Left hindlimb (tissue), 1 donor: ENCODE results near the gene OSBPL1A.

ENCODE experiments used
- DNase-seq: peaks from one replicate; pipeline ENCODE4 v3.0.0-alpha.2; 2018

The OSBPL1A gene

DNA sequence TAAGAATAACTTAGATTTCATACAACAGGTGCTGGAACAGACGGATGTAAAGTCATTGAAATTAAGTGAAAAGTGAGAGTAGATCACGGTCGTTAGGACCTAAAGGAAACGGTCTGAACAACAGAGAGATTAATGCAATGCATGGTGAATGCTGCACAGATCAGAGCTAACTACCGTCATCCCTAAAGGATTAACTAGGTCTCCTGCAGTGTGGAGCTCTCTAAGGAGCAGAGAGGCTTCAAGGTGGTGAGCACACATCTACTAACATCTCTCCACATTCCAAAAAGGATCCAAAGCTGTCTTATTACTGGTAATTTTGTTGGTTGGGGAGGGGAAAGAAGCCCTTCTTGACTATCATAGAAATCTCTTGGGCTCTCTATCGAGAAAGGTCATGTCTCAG is 183.5 kb downstream of the OSBPL1A start:
- no peak for DNase-seq

DNA sequence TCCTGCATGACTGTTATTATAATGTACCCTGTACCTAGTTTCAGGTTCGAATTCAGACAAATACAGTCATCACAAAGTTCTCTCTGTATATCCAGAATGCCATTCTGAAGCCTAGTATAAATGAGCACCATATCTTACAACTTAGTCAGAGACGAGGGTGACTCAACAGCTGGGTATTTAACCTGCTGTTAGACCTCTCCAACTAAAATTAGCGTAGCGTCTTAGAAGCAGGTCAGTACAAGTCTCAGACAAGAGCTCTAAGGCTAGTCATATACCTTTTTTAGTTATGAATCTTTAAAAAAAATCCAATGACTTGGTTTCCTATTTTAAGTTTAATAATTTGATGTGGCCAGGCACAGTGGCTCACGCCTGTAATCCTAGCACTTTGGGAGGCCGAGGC is 184.7 kb downstream of the OSBPL1A start:
- DNase-seq, result no peak

DNA sequence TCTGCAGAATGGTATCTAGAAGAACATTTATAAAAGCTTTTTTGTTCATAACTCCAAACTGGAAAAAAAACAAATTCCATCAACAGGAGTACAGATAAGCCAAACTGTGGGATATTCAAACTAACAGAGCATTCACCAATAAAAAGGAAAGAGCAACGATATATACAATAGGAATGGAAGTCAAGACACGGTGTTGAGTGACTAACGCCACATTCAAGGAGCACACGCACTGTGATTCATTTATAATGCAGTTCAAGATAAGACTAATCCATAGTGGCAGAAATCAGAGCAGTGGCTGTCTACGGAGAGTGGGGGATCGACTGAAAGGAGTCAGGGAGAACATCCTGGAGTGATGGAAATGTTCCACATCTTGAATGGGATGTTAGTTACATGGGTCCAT is 188.1 kb downstream of the OSBPL1A start:
- DNase-seq, result no peak

DNA sequence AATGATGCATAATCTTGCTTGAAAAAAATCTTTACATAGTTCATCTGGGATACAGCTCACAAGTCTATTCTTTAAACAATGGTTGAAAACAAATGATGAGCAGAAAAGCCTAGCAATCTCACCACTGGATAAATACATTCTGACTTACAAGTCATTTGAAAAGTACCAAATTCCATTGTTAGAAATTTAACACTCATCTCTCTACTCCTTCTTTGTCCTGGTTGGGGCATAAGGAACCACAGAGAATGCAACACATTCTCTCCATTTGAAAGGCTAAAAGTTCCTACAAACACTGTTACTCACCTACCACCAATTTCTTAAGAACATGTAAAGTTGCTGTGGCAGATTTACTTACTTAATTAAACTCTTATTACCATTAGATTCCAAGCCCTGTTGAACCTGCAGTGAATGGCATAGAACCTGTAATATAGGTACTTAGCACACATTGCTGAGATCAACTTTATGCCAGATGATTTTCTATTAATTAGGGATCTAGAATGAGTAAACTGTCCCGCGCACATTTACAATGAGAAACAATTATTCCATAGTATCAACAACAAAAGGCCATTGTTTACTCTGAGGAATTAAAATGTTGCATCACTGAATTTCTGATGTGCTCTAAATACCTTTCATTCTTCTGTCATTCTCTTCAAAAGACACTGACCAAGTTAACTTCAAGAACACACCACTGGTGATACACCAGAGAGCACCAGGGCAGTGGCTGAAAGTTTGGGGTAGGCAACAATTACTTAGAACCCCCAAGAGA is 189.2 kb downstream of the OSBPL1A start:
- DNase-seq, result no peak

DNA sequence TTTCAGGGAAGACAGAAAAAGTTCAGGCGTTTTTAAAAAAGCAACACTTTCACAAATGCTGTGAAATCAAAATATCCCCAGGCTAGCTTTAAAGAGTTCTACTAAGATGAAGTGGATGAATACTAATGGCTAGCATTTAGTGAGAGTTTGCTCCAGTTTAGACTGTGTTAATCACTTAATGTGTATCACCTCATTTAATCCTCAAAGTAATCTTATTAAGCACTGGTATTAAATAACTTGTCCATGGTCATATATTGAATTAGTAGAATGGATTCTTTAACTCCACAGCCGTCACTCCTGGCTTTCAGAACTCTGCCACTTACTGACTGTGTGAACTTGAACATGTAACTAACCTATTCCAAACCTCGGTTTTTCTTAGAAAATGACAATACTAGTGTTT is 192.7 kb downstream of the OSBPL1A start:
- no peak for DNase-seq

DNA sequence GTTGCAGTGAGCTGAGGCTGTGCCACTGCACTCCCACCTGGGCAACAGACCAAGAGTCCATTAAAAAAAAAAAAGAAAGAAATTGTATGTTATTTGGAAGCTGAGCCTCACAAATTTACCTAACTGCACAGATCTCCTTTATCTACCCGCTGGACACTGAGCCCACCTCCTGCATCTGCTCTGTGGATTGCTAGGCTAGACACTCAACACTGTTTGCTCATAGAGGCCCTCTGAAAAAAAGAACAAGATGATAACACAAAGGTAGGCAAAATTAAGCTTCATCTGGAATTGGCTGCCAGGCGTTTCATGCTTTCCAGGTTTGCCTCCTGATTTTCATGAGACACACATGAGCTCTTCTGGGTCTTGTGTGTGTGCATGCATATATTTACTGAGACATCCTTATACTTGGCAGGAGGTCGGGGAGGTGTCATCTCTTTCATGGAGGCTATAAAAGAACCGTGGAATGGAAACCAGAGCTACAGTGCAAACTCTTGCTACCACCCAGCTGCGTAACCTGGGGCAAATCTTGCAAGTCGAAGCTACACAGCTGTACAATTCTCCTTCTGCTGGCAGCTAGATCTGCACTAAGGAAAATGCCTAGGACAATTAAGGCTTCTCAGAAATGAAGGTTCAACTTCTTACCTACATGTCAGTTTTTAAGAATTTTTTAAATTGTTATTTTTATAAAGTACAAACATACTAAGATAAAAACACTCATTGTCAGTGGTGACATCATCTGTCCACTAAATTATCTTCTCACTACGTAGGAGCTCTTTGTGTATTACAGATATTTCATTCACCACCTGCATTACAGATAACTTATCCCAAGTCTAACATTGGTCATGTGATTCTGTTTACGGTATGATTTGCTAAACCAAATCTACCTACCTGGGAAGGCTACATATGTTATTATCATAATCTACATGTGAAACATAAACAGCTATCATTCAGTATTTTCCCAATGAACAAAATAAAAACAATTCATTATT is 195.6 kb downstream of the OSBPL1A start:
- DNase-seq, result no peak

DNA sequence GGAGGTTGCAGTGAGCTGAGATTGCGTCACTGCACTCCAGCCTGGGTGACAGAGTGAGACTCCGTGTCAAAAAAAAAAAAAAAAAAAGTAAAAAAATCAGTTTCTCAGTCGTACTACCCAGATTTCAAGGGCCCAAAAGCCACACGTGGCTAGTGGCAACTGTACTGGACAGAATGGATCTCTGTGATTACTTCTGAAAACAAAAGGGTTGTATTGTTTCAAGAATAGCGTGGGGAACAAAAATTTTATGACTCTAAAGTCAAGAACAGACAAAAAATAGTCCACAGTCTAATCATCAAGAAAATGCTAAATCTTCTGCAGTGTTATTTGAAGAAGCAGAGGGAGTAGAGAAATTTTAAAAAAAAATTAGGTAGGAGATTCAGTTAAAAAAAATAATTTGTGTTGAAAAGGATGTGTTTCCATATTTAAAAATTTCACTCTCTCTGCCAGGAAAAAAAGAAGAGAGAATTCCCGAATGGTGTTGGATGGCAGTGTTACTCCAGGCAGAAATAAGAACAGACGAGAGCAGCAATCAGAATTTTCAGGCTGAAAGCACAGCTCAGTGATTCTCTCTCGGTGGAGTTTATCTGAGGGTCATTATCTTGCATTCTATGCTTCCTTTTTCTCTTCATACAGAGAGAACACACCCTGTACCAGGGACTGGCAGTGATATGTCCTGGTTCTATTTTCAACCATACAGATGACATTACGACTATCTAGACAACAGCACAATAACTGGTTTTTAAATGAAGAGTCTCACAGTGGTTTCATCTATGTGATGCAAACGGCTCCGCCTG is 196.9 kb downstream of the OSBPL1A start:
- DNase-seq, result no peak

DNA sequence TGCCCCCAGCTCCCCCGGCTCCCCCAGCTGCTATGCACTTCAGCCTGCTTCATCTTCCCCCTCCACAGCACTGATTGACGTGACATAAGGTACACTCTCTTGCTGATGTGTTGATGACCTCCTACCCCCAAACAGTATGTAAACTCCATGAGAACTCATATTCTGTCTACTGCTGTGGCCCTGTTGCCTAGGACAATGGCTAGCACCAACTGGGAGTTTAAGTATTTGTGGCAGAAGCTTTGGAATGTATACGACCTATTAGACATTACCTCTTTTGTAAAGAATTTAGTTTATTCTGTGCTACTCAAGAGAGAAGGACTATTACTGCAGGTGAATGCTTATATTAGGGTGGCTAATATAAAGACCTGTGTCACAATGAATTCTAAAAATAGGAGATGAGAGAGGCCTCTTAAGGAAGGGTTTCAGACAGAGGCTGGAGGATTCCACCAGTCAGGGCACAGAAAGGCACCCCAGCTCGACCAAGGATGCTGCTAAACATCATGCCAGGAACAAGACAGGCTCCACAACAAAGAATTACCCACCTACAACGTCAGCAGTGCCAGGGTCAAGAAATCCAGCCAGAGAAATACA is 198.2 kb downstream of the OSBPL1A start:
- no peak for DNase-seq

DNA sequence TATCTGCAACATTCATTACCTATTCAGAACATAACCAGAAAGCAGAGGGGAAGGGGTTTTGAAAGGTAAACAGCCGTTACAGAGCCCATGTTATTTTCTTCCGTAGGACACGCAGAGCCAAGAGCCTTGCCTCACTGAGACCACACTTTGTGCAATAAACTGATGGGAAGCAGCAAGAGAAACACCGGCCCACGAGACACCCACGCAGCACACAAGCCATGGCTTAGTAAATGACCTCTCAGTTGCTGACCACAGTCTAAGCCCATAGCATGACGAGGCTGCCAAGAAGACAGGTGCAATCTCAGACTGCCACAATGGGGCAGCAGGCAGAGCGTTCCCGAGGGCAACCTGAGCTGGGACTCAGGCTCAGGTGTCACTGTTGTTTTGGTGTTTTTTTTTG is 199.2 kb downstream of the OSBPL1A start:
- DNase-seq, result no peak

DNA sequence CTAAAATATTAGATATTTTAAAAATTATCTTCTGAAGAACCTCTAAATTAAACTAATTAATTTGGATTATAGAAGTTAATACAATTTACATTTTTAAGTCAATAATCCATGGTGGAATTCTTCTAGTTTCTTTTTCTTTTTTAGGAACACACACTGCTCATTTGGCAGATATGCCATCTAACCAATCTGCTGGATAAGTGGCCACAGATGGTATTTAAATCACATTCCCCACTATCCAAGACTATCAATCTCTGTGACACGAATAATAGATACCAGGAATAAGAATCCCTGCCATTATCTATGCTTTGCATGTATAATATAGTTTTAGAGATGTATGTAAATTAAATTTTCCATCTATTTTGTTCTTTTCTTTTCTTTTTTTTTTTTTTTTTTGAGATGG is 200.2 kb downstream of the OSBPL1A start:
- DNase-seq, result no peak

DNA sequence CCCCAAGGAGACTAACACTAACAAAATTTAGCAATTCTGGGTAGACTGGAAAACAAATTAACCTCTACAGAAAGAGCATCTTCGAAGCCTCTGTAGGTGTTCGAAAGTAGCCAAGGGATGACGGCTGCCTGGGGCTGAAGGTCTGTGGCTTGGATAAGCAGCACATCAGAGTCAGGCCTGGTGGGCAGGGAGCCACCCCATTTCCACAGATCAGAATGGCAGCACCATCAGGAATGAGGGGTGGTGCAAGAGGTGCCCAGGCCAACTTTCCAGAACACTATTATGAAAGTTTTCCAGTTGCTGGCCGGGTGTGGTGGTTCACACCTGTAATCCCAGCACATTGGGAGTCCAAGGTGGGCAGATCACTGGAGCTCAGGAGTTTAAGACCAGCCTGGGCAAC is 200.9 kb downstream of the OSBPL1A start:
- DNase-seq, result no peak

DNA sequence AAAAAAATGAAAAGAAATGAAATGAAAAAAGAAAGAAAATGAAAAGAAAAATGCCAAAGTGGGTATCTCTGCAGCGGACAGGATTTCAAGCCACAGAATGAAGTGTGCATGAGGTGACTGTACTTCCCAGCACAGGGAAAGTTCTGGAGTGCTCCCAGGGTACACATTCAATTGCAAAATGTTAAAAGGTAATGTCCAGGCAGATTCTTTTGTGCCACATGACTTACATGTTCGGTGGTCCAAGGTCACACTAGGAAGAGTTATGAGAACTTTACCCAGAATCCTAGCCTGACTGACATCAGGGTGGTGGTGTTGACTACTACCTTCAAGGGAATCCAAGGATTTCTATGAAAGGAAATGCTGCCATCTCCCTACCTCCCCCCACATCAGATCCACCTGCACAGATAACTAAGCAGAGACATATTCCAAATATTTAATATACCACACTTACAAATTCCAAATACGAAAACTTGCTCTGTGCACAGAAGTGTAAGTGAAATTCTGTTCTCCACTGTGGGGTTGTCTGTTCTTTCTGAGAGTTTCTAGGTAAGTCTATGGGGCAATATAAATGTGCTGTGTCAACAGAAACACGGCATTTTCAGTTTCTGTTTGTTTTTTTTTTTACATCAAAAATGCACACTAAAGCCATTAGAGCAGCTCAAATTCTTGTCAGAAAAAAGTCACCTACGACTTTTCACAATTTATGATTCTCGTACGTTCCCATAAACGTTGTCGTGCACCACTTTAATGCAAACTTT is 202.1 kb downstream of the OSBPL1A start:
- no peak for DNase-seq

DNA sequence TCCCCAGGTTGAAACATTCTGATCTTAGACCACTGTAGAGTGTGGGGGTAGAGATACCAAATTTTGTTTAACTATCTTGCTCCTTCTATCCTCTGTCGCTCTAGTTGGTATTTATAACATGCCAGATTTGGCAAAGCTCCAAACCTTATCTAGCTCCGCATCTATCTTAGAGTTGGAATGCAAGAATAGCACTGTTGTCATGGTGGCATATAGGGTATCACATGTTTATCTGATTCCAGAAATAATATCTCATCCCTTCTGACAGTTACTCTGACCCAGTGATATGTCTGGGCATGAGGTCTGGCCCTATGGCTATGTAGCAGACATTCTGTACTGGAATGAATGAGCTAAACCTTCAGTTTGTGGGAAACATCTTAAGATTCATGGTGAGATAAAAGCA is 207.0 kb downstream of the OSBPL1A start:
- no peak for DNase-seq

DNA sequence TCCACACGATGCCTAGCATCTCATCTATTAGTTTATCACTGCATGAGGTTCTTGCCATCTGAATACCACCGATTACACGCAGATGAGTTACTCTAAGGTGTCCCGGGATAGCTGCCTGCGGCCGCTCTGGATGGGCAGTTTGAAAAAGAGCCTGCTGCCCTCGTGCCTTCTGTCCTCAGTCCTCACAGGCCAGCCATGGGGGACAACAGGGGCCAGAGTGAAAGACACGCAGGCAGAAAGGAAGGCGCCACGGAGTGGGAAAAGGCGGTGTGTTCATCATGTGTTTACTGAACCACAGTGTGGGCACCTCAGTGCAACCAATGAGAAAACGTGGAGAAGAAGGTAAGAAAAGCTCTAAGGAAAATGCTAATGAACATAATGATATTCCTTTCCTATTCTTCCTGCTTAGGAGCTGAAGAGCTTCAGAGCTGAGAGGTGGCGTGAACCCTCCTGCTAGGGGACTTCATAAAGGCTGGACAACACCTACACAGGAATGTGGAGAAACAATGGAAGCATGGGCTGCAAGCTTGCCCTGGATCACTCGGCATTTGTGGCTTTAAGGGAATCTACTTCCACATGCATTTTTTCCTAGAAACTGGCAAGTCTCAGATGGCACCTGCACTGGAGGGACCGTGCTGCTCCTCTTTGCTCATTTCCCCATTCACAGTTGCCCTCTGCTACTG is 207.8 kb downstream of the OSBPL1A start:
- DNase-seq, result no peak

DNA sequence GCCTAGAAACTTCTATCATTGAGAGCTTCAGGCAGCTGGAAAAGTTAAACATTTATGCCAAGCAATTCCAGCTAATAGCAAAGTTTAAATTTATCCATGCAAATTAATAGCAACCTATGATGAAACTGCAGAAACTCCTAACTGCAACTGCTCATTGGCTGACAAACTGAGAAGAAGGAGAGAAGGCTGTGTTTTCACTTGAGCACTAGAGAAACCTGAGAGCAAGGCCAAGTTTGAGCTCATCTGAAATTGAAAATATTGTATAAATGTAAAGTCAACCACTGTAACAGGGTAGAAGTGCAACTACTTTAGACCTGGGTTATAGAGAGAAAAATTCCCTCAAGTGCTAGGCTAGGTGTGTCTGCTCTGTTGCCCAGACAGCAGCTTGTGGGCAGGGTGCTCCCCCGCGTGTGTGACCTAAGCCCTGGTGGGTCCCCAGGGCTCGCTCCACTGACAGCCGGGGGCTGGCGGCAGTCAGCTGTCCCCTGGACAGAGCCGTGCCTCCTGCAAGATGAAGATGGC is 208.6 kb downstream of the OSBPL1A start:
- DNase-seq, result no peak

DNA sequence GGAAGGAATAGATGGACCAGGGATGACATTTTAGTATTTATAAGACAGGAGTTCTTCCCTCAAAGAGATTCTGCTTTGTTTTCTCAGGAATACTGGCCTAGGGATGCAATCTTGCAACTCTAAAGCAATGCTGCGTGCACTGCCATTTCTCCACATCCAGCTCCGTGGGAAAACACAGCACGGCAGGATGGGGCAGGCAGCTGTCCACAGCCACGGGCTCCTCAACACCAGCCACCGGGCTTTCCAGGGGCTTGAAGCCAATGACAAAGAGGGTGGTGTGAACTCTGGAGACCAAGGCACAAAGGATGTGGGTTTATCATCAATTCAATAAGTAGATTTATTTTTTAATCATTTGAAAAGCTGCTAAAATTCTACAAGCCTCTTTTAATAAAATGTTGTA is 209.5 kb downstream of the OSBPL1A start:
- no peak for DNase-seq

DNA sequence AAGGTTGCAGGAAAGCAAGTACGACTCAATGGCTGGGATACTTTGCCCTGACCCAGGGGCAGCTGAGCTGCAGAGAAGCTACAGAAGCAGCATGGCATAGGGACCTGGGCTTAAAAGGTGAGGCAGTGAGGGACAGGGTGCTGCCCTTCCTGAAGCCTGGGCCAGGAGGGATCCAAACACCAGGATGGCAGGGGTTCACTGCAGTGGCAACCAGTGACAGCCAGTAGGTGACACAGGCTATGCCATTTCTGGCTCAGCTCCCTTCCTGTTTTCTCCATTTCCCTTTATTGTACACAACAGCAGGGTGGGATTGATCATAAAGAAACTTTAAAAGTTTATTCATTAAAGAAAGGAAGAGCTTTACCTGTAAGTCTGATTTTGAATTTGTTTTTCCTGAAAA is 209.9 kb downstream of the OSBPL1A start:
- no peak for DNase-seq

DNA sequence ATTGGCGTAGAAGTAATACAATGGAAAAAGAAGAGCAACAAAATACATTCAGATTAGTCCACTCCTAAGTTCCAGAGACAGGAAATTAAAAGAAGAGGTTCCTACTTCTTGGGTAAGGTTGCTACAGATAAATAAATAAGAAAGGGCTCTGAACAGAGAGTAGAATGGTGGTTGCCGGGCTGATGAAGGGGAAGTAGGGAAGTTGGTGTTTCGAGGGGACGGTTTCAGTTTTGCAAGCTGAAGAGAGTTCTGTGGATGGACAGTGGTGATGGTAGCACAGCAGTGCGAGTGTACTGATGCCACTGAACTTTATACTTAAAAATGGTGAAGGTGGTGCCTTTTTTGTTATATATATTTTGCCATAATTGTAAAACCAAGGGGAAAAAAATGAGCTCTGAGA is 210.6 kb downstream of the OSBPL1A start:
- no peak for DNase-seq

DNA sequence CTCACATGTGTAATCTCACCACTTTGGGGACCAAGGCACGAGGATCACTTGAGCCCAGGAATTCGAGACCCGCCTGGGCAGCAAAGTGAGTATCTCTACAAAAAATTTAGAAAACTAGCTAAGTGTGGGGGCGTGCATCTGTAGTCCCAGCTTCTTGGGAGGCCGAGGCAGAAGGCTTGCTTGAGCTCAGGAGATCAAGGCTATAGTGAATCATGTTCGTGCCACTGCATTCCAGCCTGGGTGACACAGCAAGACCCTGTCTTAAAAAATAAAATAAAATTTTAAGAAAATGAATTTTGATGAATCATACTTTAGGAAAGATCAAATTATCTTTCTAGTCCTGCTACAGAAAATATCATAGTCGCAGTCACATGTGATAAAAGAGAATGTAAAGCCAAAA is 211.8 kb downstream of the OSBPL1A start:
- DNase-seq, result no peak

DNA sequence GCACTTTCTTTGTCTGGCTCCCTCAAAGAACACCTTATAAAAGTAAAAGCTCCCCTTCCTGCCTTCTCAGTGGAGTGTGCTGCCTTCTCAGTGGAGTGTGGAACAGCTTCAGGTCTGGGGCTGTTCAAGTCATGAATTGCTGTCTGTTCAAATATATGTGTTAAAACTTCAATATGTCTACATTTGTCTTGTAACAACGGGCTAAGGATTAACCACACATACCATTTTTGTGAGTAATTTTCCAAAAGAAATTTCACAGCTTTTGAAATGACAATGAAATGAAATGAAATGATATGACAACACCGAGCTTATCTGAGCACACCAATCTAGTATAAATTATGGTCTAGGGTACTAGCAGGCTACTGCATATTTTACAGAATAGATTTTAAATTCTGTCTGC is 215.8 kb downstream of the OSBPL1A start:
- DNase-seq, result no peak

DNA sequence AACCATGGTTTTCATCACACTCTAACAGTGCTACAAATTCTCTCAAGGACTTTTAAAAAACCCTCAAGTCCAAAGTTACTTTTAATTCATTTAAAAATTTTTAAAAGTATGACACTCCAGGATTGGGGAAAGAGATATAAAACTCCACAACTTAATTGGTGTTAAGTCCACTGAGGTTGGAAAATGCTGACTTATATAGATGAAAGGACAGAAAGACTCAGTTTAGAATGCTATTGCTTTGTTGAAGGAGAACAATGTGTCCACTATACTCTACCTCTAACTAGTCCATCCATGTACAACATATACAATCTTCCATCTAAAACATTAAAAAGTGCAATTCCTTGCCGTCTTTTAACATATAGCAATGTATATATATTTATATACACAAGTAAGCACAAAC is 217.6 kb downstream of the OSBPL1A start:
- DNase-seq, result no peak
